Measurements from ENCODE around the gene BEST2.

BEST2 gene

DNA sequence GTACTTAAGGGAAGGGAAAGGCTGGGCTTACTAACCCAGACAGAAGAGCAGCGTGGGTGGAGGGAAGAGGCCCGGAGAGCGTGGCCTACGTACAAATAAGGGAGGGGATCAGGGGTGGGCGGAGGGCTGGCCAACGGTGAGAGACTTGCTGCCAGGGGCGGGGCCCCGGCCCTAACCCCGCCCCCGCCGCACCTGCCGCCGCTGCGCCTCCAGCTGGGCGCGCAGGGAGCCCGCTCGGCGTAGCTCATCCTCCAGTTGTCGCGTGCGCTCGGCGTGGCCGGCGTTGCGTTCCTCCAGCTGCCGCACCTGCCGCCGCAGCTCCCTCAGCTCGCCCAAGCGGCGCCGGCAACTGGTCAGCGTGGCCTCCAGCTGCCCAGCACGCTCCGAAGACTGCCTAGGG, 18.1 kb downstream of the BEST2 start:
- DNase-seq (ENCODE audit: low read depth): no peak

DNA sequence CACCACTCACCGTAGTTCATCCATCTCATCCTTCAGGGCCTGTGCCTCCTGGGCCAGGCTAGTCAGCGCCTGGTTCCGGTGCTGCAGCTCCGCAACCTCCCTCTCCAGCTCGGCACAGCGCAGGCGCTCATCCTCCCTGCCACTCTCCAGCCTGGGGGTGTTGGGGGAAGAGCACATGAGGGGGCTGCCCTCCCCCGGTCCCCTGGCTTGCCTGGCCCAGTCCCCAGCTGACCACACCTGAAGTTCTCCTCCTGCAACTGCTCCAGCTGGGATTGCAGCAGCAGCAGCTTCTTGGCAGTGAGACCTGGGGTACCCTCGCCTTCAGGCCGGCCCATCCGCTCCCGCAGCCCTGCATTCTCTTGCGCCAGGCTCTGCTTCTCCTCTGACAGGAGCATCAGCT, 19.3 kb downstream of the BEST2 start:
- no peak for DNase-seq (ENCODE audit: low read depth)

DNA sequence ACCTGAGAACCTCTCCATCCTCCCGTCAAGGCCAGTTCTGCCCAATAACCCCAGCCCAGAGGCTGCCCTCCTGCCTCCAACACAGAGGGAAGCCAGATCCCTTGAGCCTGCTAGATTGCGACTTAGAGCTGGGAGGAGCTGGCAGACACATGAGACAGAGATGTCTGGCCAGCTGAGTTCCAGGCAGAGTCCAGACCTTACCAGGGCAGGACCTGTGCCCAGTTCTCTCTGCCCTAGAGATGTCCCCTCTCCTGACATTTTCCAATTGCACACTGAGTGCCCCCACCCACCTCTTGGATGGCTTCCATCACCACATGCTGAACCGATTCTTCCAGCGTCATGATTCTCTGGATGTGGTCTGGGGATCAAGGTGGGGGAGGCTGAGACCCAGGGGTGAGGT, 20.7 kb downstream of the BEST2 start:
- no peak for DNase-seq (ENCODE audit: low read depth)

DNA sequence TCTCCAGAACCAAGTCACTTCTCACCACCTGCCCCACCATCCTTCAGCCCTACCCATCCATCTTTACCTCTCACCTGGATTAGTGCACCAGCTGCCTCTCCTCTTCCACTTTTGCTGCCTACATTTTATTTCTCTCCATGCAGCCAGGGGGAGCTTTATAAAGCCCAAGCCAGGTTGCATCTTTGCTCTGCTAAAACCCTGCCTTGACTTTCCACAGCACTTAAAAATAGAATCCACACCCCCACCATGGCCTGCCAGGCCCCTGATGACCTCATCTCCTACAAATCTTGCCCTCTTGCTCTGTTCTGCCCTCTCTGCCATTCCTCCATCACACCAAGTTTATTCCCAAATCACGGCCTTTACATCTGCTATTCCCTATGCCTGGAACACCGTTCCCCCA, 22.0 kb downstream of the BEST2 start:
- no peak for DNase-seq (ENCODE audit: low read depth)

DNA sequence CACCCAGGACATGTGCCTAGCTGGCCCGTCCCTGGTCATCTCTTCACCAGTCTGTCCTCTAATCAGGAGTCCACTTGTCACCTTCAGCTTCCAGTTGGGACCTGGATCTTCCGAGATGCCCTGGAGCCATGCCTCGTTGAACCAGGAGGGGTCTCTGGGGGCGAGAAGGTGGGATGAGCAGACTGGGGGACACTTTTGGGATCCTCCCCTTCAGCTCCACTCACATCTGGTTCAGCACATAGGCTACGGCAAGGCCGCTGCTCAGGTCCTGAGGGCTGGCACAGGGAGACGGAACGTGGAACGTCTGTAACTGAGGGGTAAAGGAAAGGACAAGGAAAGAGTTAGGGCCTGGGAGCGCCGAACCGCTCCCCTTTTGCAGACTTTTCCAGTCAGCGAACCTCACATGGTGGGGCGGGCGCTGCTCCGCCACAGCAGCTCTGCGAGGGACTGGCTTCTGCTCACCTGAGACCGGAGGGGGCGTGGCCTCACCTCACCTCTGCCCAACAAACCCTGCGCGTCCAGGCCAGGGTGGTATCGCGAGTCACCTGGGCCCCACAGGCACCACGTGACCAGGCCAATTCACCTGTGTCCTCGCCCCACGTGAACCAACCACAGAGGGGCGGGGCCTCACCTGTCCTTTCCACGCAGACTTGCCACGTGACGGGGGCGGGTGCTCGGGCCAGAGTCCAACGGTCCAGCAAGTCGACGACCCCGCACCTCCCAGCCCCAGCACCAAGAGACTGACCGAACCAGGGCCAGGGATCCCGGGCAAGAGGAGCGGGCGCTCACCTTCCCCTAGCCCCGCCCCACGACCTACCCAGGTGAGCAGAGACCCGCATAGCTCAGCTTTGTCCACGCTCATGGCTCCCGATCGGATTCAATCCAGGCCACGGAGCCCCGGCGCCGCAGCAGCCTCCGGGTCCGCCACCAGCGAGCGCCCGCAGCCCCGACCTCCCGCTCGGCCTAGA, 23.3 kb downstream of the BEST2 start, which contains the start of gene HOOK2:
HOOK2 (minus strand) TSS at position 965 of the 968 bp plus-strand sequence; CDS start at position 862, 103 bp downstream.
- no peak for DNase-seq (ENCODE audit: low read depth)

DNA sequence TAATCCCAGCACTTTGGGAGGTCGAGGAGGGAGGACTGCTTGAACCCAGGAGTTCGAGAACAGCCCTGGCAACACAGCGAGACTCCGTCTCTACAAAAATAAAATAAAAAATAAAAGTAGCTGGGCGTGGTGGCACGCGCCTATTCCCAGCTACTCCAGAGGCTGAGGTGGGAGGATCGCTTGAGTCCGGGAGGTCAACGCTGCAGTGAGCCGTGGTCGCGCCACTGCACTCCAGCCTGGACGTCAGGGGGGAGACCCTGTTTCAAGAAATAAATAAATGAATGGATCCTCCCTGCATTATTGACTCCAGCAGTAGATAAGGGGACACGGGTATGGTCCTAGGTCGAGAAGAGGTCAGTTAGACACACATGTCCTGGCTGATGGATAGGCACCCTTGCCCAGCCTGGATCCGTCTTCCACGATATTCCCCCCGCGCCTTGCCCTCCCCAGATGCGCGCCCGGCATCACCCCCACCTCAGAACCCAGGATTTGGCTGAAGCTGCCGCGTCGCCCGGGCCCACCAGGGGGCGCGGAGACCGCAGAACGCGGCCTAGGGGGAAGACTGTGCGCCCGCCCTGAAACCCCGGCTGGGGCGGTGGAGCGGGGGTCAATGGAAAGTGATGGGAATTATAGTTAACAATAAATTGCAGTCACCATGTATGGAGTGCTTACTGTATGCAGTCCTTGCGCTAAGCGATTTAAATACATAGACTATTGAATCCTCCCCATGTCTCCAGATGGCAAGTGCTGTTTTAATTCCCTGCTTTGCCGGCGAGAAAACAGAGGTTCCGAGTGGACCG, 25.8 kb downstream of the BEST2 start:
- DNase-seq (ENCODE audit: low read depth): peak; percentile 71

DNA sequence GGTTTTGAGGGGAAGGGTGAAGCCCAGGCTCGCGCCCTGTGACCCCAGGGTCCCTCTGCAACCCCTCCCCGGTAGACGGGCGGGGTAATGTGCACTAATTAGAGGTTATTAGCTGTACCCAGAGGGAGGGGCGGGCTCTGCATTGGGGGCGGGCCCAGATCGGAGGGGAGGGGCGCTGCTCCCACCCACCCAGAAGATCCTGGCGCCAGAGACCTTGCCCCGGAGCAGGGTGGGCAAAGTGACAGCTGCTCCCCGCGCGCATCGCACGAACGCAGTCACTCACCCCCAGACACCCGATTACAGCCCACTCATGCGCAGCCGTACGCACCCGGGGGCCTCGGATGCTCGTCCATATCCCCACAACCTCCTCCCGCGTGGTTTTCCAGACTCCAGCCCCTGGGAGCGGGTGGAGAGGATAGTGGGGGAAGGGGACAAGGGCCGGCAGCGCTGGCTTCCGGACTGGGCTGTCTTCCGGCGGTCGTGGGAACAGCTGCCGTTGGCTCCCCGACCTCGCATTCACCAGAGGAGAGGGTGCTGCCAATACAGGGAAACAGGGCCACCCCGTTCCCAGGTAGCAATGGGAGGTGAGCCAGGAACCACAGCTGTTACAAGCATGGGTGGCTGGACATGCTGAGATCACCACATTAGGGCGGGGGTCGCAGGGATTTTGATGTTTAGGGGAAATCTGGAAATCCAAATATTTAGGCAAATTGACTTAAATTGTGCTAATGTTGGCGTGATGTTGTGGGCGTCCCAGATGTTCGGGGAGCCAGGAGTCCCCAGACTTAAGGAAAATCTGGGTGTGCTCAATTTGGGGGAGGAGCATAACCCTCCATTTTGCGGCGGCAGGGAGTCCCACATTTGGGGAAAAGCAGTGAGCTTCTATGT, 26.7 kb downstream of the BEST2 start:
- no peak for DNase-seq (ENCODE audit: low read depth)

DNA sequence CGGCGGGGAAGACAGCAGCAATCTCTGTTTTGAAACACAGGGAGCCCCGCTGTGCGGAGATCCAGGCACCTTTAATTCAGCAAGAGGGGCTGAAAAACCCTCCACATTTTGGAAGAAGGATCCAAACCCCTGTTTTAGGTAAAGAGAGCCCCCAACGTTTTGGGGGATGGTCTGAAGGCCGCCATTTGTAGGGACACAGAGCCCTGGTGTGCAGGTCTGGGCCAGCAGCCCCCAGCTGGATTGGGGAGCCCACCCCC, 27.2 kb downstream of the BEST2 start:
- DNase-seq (ENCODE audit: low read depth): no peak

DNA sequence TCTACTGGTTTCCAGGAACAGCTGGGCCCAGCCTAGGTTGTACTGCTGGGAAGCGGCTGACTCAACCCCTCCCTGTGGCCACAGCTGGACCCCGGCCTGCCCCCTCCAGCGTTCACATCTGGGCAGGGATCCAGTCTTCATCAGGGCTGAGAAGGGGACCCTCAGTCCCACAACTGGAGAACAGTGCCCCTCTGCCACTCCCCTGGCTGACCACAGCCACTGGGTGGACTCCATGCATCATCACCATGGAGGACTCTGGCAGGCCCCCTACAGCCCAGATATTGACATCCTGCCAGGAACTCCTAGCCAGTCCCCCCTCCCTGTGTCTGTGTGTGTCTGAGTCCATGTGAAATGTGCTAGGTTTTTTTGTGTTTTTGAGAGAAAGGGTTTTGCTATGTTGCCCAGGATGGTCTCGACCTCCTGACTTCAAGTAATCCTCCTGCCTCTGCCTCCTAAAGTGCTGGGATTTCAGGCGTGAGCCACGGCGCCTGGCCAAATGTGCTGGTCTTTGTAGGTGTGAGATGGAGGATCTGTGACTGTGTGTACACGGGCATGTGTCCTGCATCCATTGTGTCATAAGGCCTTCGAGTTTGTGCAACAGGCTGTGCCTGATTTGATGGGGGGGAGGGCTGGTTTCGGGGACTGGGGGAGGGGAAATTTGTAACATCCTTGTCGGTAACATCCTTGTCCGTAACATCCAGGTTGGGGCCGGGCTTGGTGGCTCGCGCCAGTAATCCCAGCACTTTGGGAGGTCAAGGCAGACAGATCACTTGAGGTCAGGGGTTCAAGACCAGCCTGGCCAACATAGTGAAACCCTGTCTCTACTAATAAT, 27.8 kb downstream of the BEST2 start:
- no peak for DNase-seq (ENCODE audit: low read depth)

DNA sequence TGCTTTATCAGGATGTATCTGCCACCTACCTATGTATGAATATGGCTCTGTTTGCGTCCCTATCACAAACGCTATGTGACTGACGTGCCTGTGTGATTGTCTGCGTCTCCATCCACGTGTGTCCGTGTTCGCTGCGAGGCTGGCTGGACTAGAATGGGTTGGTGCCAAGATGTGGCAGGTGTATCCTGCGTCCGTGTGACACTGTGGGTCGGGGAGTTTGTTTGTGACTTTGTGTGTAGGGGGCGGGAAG, 30.5 kb downstream of the BEST2 start:
- no peak for DNase-seq (ENCODE audit: low read depth)

DNA sequence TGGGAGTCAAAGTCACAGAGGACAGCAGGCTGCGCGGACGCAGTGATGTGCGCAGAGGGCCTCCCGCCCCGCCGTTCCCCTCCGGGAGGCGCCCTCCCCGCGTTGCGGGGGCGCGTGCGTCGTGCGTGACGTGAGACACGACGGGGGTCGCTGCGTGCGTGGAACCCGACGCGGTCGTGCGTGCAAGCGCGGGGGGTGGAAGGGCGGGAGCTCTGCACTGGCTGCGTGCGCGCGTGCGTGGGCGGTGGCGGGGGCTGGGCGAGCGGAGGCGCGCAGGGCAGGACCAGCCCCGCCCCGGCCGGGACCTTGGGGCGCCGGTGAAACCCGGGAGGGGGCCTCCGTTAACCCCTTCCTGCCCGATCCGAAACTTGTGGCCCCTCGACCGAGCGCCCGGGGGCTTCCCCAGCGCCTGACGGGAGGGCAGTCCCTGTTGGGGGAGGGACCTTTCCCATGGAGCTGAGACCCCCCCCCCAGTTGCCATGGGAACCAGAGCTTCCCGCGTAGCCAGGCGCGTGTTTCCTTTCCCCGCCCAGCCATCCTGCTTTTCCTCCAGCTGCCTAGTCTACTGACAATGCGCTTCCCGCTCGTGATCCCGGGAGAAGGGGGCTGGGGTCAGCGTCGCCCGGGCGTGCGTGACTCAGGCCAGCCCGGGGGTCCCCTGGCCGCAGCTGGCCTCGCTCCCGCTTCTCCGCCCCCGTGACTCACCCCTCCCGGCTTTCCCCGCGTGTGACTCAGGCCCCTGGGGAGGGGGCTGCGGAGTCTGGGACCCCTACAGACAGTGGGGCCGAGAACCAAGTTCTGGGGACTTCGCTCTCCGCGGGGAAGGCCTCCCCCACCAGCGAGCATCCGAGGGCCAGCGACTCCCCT, 31.1 kb downstream of the BEST2 start:
- DNase-seq (ENCODE audit: low read depth): peak; percentile 83

DNA sequence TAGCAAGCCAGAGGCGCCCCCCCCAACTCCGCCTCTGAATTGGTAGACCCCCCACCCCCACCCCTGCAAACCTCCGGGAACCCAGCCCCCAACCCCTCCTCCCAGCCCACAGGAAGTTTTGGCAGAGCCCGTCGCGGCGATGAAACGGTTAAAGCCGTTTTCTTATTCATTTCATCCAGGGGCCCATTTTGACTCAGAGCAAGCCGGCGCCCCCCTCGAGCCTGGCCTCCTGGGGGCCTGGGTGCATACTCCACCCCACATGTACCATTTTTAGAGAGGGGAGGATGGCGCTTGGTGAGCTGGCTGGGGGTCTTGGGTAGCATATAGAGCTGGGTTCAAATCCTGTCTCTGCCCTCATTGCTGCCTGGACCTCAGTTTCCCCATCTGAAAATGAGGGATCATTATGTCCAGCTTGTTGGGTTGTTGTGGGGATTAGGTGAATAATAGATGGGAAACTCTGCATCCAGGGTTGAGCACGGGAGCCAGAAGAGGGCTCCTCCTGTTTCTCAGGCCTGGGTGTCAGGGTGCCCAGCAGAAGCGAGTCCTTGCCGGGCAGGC, 31.8 kb downstream of the BEST2 start:
- DNase-seq (ENCODE audit: low read depth): no peak

DNA sequence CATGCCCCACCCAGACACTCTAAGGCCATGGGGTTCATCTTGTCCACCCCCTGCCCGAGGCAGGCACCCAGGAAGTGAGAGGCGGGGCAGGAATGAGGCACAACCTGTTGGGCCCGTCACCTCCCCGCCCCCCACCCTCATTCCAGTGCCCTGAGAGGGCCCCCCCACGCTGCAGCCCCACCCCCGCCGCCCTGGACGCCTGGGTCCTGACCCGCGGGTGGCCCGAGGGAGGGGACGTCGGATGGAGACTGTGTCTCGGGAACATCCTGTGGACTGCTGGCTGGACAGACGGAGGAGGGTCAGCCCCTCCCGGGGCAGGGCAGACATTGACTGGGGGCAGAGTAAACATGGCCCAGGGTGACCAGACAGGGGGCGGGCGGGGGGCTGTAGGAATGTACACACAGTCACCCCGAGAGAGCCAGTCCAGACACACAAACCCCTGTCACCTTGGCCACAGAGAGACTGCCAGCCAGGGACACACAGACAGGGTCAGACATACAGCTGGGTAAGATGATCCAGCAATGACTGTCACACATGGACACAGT, 32.3 kb downstream of the BEST2 start:
- DNase-seq (ENCODE audit: low read depth): no peak

DNA sequence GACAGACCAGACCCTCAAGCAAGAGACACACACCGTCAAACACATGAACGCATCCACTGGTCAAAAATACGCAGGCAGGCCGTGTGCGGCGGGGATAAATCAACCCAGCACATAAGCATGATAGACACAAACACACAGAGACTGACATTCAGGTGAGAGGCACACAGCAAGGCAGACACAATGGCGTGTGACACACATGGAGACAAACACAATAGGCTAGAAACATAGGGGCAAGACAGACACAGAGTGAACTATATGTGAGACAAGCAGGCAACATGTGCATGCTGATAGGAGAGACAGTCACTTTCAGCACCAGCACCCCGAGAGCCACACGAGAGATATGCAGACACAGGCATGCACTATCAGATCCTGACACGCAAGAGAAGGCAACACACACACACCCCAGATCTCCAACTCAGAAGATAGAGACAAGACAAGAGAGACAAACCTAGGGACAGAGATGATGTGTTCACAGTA, 32.8 kb downstream of the BEST2 start:
- no peak for DNase-seq (ENCODE audit: low read depth)

DNA sequence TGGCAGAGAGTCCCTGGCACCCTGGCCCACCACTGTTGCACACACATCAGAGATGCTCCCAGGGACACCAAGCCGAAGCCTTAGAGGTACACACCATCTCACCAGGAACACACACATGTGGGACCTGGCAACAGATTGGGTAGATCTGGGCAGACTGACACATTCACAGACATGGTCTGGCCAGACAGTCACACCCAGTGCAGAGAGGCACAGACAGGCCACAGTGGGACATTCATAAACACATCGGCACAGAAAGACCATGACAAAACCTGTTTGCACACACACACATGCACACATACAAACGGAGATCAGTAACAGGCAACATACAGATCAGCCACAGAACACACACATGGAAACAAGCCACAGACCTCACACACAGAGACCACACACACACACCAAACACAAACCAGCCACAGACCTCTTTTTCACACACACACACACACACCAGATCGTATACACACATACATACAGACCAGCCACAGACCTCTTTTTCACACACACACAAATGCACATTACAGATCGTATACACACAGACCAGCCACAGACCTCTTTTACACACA, 33.4 kb downstream of the BEST2 start:
- no peak for DNase-seq (ENCODE audit: low read depth)

DNA sequence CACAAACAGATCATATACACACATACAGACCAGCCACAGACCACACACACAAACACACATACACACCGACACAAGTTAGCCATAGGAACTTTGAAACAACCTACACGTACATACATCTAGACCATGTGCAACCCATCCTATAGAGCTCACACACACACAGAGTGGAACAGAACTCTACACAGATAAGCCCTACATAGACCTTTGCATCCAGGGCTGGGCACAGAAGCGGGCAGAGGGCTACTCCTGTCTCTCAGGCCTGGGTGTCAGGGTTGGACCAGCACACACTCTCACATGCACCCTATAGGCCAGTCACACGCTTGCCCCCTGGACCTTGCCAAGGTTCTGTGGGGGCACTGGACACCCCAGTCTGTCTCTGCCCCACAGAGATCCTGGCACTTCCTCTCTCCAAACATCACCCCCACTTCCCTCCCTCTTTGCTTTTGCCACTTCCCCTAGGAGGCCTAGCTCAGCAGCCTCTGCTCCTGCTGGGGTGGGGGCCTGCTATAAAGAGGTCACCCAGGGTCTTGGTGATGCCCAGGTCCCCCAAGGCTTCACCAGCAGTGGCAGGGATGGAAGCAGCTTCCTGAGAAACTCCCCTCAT, 33.9 kb downstream of the BEST2 start:
- no peak for DNase-seq (ENCODE audit: low read depth)

DNA sequence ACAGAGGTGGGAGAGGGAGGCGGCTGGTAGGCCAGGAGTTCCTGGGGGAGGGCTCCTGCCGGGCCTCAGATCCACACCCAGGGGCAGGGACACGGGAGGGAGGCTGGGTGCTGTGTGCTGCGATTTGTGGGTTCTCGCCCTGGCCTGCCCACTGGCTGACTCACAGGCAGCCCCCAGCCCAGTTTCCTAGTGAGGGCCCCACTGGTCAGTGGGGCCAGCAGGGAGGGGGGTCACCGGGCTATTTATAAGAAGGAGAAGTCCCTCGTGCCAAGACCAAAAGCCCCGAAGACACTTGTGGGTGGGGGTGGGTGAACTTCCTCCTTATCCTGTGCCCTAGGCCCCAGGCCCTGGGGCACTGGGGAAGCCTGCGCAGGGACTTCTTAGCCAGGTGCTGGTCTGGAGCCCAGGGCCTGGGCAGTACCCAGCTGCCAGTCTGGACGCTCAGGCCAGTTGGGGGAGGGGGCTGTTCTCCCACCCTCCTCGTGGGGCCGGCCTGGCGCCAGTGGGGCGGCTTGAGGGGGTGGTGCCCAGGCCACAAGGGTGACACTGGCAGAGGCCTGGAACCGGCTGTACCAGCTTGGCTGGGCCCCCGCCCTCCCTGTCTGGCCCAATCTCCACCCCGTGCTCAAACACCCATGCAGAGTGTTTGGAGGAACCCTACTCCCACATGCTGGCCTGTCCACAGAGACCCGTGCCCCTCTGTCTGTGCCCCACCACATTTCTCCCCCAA, 34.7 kb downstream of the BEST2 start:
- no peak for DNase-seq (ENCODE audit: low read depth)

DNA sequence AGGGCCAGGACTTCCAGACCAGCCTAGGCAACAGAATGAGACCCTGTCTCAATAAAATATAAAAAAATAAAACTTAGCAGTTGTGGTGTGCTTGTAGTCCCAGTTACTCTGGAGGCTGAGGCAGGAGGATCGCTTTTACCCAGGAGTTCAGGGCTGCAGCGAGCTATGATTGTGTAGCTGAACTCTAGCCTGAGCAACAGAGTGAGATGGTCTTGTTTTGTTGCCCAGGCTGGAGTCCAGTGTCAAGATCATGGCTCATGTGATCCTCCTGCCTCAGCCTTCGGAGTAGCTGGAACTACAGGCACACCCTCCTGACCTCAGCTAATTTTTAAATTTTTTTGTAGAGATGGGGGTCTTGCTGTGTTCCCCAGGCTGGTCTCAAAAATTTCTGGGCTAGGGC, 35.4 kb downstream of the BEST2 start:
- DNase-seq (ENCODE audit: low read depth): no peak

DNA sequence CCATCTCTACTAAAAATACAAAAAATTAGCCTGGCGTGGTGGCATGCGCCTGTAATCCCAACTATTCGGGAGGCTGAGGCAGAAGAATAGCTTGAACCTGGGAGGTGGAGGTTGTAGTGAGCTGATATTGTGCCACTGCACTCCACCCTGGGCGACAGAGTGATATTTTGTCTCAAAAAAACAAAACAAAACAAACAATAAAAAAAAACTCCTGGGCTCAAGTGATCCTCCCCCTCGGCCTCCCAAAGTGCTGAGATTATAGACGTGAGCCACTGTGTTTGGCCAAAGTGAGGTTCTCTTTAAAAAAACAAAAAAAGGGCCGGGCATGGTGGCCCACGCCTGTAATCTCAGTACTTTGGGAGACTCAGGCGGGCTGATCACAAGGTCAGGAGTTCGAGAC, 35.9 kb downstream of the BEST2 start:
- no peak for DNase-seq (ENCODE audit: low read depth)

All from activated T-cell treated with anti-CD3 and anti-CD28 coated beads for 24 hours (primary cell).